Esophagus squamous epithelium (tissue), 5 donors: ENCODE data around the gene NME2. TPM values are rescaled to one million over a fixed set of nuclear protein-coding genes. Genes with fewer than 3 reads are reported as not detected.

Experiments used
- DNase-seq: peaks from one replicate; lab custom pipeline; 2025; lab: John Stamatoyannopoulos, UW
- H3K27ac ChIP-seq, 4 donors: fragments of 200-600 bp; sonication (generic); one replicate each; pipeline ENCODE4 v1.5.1; 2016 to 2019; ENCODE audit warnings: mild to moderate bottlenecking in 1 of 4
- H3K27me3 ChIP-seq, 4 donors: fragments of 200-600 bp; sonication (generic); 1 replicate in 3 of 4; 2 replicates in 1 of 4; pipeline versions ENCODE4 v1.5.1 to v1.6.0; 2017 to 2021; ENCODE audit warnings: antibody characterized with exemption in 1 of 4
- H3K36me3 ChIP-seq, 3 donors: fragments of 200-600 bp; sonication (generic); one replicate each; pipeline ENCODE4 v1.5.1; 2016 to 2019
- H3K4me1 ChIP-seq, 3 donors: fragments of 200-600 bp; sonication (generic); one replicate each; pipeline ENCODE4 v1.5.1; 2017 to 2019
- H3K4me3 ChIP-seq, 4 donors: fragments of 200-600 bp; sonication (generic); 1 replicate in 3 of 4; 2 replicates in 1 of 4; pipeline ENCODE4 v1.5.1; 2016 to 2019; ENCODE audit warnings: mild to moderate bottlenecking in 2 of 4, moderate library complexity in 1 of 4
- H3K9me3 ChIP-seq, 3 donors: fragments of 200-600 bp; sonication (generic); one replicate each; pipeline ENCODE4 v1.5.1; 2016 to 2019
- POLR2A ChIP-seq, 4 donors: fragments of 450-650 bp; IDR thresholded peaks; one replicate each; pipeline ENCODE4 v1.6.1; 2017; ENCODE audit warnings: antibody characterized with exemption in 4 of 4, mild to moderate bottlenecking in 4 of 4, moderate library complexity in 3 of 4
- WGBS, 2 donors: methylation state at CpG; one replicate each; pipeline ENCODE4 v1.1.5; 2018; 5-methylcytosine and 5-hydroxymethylcytosine counted together
- intact Hi-C: fragments of 100-400 bp; cut with DNase I; formaldehyde crosslinking; loops from one replicate; pipeline ENCODE4 v1.15.0; 2022
- total RNA-seq, 4 donors: library from RNA; depleted of rRNA; stranded (reverse); fragments of >200 nt; gene quantifications; one replicate each; pipeline ENCODE4 v1.1.0, GENCODE V29; 2016
- TF ChIP-seq, protein P1 (sequence below), 6 experiments: fragments of 450-650 bp in 4 of 6; fragments of 200-600 bp in 2 of 6; sonication (generic) in 2 of 6; IDR thresholded peaks; one replicate each; pipeline ENCODE4 v1.5.1; 2016 to 2019; ENCODE audit warnings: antibody characterized with exemption in 6 of 6, mild to moderate bottlenecking in 4 of 6, moderate library complexity in 4 of 6
- donor health status: DM: yes; HTN: yes; CAD: no.

NME2 gene
- total RNA-seq, 4 donors from 2014 or later: 513 to 760 (median 569) TPM

- Histone ChIP-seq H3K4me3 (no peak overlapping the region), H3K9me3 (no peaks in the 10 kb centered on the region), H3K27me3 (no peaks in the 10 kb centered on the region), H3K36me3 (no peaks in the 10 kb centered on the region), H3K27ac (no peak overlapping the region), H3K4me1 (peaks cover 0 to 10% (median 8%) of the 10 kb centered on the region in 3 donors)
- WGBS, 2 donors: 38 to 47% methylated on average over 3 of the region's 3 CpGs
- TF ChIP-seq POLR2A (IDR thresholded peaks at IDR 0.05): no peak
- TF ChIP-seq, protein P1, sequence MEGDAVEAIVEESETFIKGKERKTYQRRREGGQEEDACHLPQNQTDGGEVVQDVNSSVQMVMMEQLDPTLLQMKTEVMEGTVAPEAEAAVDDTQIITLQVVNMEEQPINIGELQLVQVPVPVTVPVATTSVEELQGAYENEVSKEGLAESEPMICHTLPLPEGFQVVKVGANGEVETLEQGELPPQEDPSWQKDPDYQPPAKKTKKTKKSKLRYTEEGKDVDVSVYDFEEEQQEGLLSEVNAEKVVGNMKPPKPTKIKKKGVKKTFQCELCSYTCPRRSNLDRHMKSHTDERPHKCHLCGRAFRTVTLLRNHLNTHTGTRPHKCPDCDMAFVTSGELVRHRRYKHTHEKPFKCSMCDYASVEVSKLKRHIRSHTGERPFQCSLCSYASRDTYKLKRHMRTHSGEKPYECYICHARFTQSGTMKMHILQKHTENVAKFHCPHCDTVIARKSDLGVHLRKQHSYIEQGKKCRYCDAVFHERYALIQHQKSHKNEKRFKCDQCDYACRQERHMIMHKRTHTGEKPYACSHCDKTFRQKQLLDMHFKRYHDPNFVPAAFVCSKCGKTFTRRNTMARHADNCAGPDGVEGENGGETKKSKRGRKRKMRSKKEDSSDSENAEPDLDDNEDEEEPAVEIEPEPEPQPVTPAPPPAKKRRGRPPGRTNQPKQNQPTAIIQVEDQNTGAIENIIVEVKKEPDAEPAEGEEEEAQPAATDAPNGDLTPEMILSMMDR (IDR thresholded peaks at IDR 0.05): no peak
- DNase-seq: no peak
- intact Hi-C loops: no loop called here
These were observed 38.1 kb upstream of the NME2 start for GRCh38 chr17:51128076-51128475.

- no peaks in the 10 kb centered on the region for H3K27me3 ChIP-seq
- peak overlapping the region in 1 of 4 donors; percentile 10 for H3K27ac ChIP-seq
- no peaks in the 10 kb centered on the region for H3K36me3 ChIP-seq
- no peak for DNase-seq
- no peak for TF ChIP-seq POLR2A (IDR thresholded peaks at IDR 0.05)
- TF ChIP-seq, protein P1 (IDR thresholded peaks at IDR 0.05): no peak
- intact Hi-C loops: no loop called here
- no peaks in the 10 kb centered on the region for H3K9me3 ChIP-seq
- H3K4me3 ChIP-seq: no peak overlapping the region
- H3K4me1 ChIP-seq: peaks cover 0 to 10% (median 5%) of the 10 kb centered on the region in 3 donors
These were observed 33.3 kb upstream of the NME2 start for GRCh38 chr17:51132964-51133319.

DNA sequence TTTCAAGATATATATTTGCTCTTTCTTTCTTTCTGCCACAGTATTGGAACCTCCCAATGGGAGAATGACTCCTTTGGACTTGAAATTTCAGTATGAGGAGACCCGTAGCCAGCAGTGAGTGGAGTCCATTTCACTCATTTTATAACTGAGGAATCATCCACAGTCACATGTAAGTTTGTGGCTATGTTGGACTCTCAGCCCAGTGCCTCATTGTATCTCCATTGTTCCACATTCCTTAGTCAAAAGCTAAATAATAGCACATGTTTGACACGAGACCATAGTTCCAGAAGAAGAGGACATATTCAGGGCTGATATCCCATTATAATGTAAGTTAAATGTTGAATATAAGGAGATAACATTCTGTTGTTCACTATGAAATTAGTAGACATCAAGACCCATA lies 32.8 kb upstream of the NME2 start:
- peaks cover 0 to 7% (median under 1%) of the 10 kb centered on the region in 3 donors for H3K4me1 ChIP-seq
- H3K27me3 ChIP-seq: no peaks in the 10 kb centered on the region
- no peak for TF ChIP-seq POLR2A (IDR thresholded peaks at IDR 0.05)
- TF ChIP-seq, protein P1 (IDR thresholded peaks at IDR 0.05): no peak
- 69 to 72% methylated on average over 2 of the region's 2 CpGs for WGBS, 2 donors
- intact Hi-C loops: no loop called here
- H3K9me3 ChIP-seq: no peaks in the 10 kb centered on the region
- no peak overlapping the region for H3K4me3 ChIP-seq
- H3K36me3 ChIP-seq: no peaks in the 10 kb centered on the region
- H3K27ac ChIP-seq: peak overlapping the region in 1 of 4 donors; percentile 10
- DNase-seq: no peak

DNA sequence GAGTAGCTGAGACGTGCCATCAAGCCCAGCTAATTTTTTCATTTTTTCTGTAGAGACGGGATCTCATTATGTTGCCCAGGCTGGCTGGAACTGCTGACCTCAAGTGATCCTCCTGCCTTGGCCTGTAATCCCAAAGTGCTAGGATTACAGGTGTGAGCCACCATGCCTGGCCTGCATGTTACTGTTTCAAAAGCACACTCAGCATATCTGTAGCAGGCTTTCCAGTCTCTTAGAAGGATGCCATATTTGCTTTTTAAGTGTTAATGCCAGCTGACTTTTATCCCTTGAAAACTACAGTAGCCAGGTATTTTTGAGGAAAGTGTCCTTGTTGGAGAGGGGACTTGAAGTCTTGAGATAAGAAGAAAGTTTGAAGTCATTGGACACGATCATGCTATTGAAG lies 30.3 kb upstream of the NME2 start:
- DNase-seq: no peak
- Histone ChIP-seq H3K27me3 (no peaks in the 10 kb centered on the region), H3K27ac (no peak overlapping the region), H3K4me3 (no peak overlapping the region), H3K9me3 (no peaks in the 10 kb centered on the region), H3K4me1 (peaks cover 0 to 6% (median 0%) of the 10 kb centered on the region in 3 donors), H3K36me3 (no peaks in the 10 kb centered on the region)
- TF ChIP-seq POLR2A (IDR thresholded peaks at IDR 0.05): no peak
- TF ChIP-seq, protein P1 (IDR thresholded peaks at IDR 0.05): no peak
- intact Hi-C loops: no loop called here
- WGBS, 2 donors: 87 to 93% methylated on average over 3 of the region's 3 CpGs

GRCh38 chr17:51142597-51142996 lies 23.6 kb upstream of the NME2 start:
- Histone ChIP-seq H3K27ac (no peak overlapping the region), H3K4me3 (no peak overlapping the region), H3K36me3 (no peaks in the 10 kb centered on the region), H3K27me3 (no peaks in the 10 kb centered on the region), H3K4me1 (peaks cover 0 to under 1% (median 0%) of the 10 kb centered on the region in 3 donors), H3K9me3 (no peaks in the 10 kb centered on the region)
- DNase-seq: no peak
- TF ChIP-seq, protein P1 (IDR thresholded peaks at IDR 0.05): no peak
- TF ChIP-seq POLR2A (IDR thresholded peaks at IDR 0.05): no peak
- intact Hi-C loops: no loop called here
- WGBS, 2 donors: 90 to 95% methylated on average over 2 of the region's 2 CpGs
